ENCODE data around the gene SPTBN4.

GRCh38 chr19:40617961-40618360 lies 151.2 kb downstream of the SPTBN4 start:
- TF ChIP-seq POLR2A (IDR thresholded peaks at IDR 0.05) (no peak), EP300 (IDR thresholded peaks at IDR 0.05) (no peak)
- TF ChIP-seq, protein P1, sequence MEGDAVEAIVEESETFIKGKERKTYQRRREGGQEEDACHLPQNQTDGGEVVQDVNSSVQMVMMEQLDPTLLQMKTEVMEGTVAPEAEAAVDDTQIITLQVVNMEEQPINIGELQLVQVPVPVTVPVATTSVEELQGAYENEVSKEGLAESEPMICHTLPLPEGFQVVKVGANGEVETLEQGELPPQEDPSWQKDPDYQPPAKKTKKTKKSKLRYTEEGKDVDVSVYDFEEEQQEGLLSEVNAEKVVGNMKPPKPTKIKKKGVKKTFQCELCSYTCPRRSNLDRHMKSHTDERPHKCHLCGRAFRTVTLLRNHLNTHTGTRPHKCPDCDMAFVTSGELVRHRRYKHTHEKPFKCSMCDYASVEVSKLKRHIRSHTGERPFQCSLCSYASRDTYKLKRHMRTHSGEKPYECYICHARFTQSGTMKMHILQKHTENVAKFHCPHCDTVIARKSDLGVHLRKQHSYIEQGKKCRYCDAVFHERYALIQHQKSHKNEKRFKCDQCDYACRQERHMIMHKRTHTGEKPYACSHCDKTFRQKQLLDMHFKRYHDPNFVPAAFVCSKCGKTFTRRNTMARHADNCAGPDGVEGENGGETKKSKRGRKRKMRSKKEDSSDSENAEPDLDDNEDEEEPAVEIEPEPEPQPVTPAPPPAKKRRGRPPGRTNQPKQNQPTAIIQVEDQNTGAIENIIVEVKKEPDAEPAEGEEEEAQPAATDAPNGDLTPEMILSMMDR (IDR thresholded peaks at IDR 0.05), result no peak

Measured in ovary (tissue), 3 donors.